ENCODE results near the gene MIPOL1.

DNA sequence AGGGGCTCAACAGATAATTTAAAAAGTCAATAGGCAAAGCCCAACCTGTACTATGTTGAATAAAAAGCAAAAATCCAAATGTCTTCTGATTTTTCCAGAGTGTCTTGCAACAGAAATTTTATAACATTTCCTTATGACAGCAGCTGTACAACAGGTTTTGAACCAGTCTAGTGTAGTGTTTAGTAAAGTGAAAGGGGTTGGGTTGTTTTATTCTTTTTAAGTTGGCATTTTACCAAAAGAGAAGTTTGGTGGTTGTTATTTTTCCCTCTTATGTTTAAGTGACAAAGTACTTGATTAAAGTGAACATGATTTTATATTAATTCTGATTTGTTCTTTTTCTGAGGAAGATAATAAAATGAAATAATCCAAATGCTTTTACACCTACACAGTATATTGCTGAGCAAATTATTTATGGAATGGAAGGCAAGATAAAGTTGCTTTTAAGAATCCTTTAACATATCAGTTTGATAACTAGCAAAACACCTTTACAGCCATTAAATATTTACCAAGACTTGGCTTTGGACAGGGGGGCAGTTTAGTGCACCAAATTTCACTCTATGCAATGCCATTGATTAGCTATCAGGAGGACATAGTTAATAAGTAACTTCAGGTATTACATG lies 268.4 kb downstream of the MIPOL1 start:
- TF ChIP-seq, protein P1, sequence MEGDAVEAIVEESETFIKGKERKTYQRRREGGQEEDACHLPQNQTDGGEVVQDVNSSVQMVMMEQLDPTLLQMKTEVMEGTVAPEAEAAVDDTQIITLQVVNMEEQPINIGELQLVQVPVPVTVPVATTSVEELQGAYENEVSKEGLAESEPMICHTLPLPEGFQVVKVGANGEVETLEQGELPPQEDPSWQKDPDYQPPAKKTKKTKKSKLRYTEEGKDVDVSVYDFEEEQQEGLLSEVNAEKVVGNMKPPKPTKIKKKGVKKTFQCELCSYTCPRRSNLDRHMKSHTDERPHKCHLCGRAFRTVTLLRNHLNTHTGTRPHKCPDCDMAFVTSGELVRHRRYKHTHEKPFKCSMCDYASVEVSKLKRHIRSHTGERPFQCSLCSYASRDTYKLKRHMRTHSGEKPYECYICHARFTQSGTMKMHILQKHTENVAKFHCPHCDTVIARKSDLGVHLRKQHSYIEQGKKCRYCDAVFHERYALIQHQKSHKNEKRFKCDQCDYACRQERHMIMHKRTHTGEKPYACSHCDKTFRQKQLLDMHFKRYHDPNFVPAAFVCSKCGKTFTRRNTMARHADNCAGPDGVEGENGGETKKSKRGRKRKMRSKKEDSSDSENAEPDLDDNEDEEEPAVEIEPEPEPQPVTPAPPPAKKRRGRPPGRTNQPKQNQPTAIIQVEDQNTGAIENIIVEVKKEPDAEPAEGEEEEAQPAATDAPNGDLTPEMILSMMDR (IDR thresholded peaks at IDR 0.05), result no peak
- no peak for TF ChIP-seq POLR2AphosphoS5 (IDR thresholded peaks at IDR 0.05)
- no peak for TF ChIP-seq POLR2A (IDR thresholded peaks at IDR 0.05)
